ENCODE measurements around the gene DENND1A. TPM values are rescaled to one million over a fixed set of nuclear protein-coding genes. Genes with fewer than 3 reads are reported as not detected.

Gene DENND1A
- total RNA-seq, 1 donor, result 35.6 TPM

DNA sequence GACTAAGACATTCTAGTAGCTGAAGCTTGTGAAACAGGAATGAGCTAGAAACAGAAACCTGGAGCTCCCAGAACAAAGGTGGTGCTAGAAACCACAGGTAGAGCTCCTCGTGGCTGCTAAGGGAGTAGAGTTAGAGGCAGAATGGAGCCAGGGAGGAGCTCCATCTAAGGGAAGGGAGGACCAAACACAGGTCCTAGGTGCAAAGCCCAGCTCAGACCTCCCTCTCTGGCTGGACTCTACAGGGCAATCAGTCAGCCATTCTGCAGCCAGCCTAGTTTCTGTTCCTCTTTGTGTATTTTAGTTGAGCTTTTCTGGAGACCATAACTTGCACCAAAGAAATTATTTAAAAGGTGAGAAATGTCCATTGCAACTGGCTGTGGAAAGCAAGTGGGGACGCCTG is 503.5 kb downstream of the DENND1A start:
- Histone ChIP-seq H3K4me3 (ENCODE audit: low read length) (no peak overlapping the region), H3K9me3 (ENCODE audit: low read depth, low read length) (no peaks in the 10 kb centered on the region)

DNA sequence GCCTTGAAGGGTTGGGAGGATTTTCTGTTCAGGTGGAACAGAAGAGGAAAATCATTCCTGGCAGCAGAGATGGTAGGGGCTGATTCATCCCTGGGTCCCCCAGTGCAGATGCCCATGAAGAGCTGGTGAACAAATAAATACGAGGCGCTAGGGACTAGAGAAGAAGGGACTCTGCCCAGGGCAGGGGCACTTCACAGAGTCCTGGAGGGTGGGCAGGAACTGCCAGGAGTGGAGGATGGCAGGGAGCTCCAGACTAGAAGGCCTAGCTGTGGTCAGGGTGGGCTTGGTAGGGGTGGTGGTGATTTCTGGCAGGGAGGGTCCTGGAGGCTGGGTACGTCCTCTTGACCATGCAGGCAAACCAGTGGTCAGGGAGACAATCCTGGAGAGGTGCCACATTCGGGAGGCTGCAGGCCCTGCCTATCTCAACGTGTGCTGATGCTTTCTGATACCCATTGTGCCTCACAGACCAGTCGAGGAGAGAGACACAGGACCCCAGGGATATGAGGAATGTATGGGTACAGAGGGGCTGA is 504.0 kb downstream of the DENND1A start:
- no peaks in the 10 kb centered on the region for H3K4me1 ChIP-seq (ENCODE audit: insufficient read depth, low read length)
- H3K9me3 ChIP-seq (ENCODE audit: low read depth, low read length), result no peaks in the 10 kb centered on the region
- no peak overlapping the region for H3K4me3 ChIP-seq (ENCODE audit: low read length)
- H3K27me3 ChIP-seq (ENCODE audit: insufficient read depth, low read length), result no peaks in the 10 kb centered on the region

More for the DNA sequence above, 503.5 kb downstream of the DENND1A start:
- Histone ChIP-seq H3K4me1 (ENCODE audit: insufficient read depth, low read length) (no peaks in the 10 kb centered on the region), H3K27me3 (ENCODE audit: insufficient read depth, low read length) (no peaks in the 10 kb centered on the region)

DNA sequence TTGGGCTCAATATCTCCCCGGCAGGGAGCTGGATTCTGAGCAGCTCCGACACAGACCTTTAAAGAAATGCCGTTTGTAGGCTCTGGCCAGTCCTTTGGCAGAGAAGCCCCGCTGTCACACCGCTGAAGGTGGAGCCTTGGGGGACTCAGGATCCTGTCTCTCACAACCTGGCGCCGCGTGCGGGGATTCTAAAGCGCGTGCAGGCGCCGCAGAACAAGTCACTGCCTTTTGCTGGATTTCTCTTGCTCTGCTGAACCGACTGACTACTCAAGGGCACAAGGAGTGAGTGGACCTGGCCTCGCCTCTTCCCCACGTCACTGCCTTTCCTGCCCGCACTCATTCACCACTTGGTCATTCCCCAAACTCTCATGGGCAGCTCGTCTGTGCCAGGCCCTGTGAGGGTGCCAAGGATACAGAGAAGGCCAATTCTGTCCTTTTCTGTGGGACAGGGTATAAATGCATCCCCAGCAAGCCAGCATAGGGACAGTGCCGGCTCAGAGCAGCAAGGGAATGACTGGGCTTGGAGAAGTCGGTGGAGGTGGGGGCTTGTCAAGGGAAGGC is 504.6 kb downstream of the DENND1A start:
- Histone ChIP-seq H3K4me3 (ENCODE audit: low read length) (no peak overlapping the region), H3K9me3 (ENCODE audit: low read depth, low read length) (no peaks in the 10 kb centered on the region), H3K27me3 (ENCODE audit: insufficient read depth, low read length) (no peaks in the 10 kb centered on the region), H3K4me1 (ENCODE audit: insufficient read depth, low read length) (no peaks in the 10 kb centered on the region)

DNA sequence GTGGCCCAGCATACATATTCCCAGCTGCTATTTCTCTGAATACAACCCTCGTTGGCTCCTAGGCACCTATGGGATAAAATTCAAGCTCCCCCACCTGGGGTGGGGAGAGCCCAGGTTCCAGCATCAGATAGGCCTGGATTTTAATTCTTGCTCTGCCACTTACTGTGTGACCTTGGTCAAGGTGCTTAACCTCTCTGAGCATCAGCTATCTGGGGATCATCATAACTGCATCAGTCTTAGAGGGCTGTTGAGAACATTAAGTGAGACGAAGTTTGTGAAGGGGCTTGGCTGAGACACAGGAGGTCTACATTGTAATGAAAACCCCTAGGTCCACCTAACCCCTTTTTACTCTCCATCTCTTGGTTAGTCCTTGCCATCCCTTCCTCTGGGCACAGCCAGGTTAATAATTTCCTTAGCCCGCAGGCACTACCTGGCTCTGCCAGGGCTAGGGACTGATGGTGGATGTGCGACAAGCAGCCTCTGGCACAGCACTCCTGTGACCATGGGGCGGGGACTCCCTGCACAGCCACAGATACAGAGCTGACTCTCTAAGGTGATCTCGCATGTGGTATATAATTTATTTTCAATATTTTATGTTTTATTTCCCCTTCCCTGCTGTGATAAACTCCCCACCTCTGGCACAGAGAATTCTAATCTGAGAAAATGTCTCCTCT is 505.2 kb downstream of the DENND1A start:
- Histone ChIP-seq H3K4me3 (ENCODE audit: low read length) (no peak overlapping the region), H3K4me1 (ENCODE audit: insufficient read depth, low read length) (no peaks in the 10 kb centered on the region), H3K27me3 (ENCODE audit: insufficient read depth, low read length) (no peaks in the 10 kb centered on the region), H3K9me3 (ENCODE audit: low read depth, low read length) (no peaks in the 10 kb centered on the region)

DNA sequence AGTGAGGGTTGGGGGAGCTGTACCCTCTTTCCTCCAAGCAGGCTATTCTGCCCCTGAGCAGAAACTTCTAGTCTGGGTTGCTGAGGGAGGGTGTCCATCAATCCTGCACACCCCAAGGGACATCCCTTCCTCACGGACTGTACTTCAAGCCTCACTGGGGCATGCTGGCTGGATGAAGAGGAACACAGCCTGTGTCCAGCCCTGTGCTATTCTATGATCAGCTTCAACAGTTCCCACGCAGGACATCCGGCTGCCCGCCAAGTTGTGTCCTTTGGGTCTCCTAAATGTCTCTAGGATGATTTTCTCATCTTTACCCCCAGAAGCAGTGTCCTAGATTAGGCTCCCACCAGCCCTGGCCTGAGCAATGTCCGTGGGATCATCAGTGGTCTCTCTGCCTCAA is 505.8 kb downstream of the DENND1A start:
- Histone ChIP-seq H3K4me1 (ENCODE audit: insufficient read depth, low read length) (no peaks in the 10 kb centered on the region), H3K27me3 (ENCODE audit: insufficient read depth, low read length) (no peaks in the 10 kb centered on the region), H3K9me3 (ENCODE audit: low read depth, low read length) (no peaks in the 10 kb centered on the region), H3K4me3 (ENCODE audit: low read length) (no peak overlapping the region)

DNA sequence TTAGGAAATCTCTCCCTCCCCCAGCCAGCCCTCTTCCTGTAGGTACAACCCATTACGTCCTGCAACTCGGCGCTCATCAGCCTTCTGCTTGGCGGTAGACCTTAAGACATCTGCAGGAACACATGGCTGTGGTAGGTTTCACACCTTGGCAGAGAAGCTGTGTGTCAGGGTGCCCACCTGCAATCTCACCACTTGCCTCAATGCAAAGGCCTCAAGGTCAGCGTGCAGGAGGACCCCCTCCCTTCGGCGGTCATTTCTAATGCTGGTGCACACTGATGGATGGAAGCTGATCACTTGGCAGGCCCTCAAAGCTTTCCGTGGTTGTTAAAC is 506.6 kb downstream of the DENND1A start:
- H3K4me3 ChIP-seq (ENCODE audit: low read length), result no peak overlapping the region
- H3K9me3 ChIP-seq (ENCODE audit: low read depth, low read length), result no peaks in the 10 kb centered on the region
- H3K4me1 ChIP-seq (ENCODE audit: insufficient read depth, low read length), result no peaks in the 10 kb centered on the region
- H3K27me3 ChIP-seq (ENCODE audit: insufficient read depth, low read length), result no peaks in the 10 kb centered on the region

DNA sequence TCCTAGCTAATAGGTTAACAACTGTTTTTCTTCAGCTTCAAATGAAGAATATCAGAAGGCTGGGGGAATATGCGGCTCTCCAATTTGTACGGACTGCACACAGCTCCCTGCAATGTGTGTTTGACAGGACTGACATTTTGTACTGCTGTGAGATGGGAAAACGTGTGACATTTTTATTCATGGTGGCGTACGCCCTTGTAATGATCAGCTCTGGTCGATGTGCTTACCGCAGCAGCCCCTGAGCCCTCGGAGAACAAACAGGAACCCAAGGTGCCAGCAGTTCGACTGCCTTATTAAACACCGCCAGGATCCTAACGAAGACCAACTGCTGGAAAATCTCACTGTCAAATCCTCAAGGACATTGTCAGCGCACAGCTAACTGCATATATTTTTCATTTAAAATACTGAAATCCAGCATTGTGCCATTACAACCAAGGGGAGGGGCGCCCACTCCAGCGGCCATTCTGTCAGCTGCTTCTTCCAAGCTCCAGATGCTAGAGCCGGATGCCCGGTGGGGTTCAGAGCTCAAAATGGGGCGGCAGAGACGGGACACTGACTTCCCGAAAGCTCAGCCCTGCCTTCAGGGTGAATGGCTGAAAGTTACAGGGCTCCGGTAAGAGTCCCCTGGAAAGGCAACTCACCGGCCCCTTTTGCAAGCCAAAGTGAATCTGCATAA is 507.2 kb downstream of the DENND1A start:
- Histone ChIP-seq H3K4me1 (ENCODE audit: insufficient read depth, low read length) (no peaks in the 10 kb centered on the region), H3K9me3 (ENCODE audit: low read depth, low read length) (no peaks in the 10 kb centered on the region), H3K27me3 (ENCODE audit: insufficient read depth, low read length) (no peaks in the 10 kb centered on the region), H3K4me3 (ENCODE audit: low read length) (no peak overlapping the region)

DNA sequence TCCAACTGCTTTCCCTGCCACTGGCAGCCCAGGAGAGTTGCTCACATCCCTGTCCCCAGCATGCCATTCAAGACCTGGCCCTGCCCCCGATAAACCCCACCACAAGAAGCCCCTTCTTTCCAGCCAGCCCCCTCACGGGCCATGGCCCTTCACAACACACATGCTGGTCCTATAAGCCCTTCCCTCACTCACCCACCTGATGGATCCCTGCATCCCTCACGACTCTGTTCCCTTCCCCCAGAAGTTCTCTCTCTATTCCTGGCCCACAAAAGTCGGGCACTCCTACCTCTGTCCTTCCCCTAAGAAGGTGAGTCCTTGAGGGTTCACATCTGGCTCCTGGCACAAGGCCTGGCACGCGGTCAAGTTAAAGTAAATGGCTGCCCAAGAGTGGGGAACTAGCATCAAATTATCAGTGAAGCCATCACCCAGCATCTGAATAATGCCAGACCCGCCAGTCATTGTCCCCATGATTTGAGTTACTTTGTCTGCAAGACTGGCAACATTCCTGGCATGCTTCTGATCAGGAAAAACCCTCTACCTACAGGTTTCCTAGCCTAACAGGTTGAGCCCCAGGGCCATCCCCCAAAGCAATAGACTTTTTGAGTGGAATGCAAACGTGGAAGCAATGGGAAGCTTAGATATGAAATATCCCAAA is 508.0 kb downstream of the DENND1A start:
- no peak overlapping the region for H3K4me3 ChIP-seq (ENCODE audit: low read length)
- no peaks in the 10 kb centered on the region for H3K9me3 ChIP-seq (ENCODE audit: low read depth, low read length)
- H3K27me3 ChIP-seq (ENCODE audit: insufficient read depth, low read length), result no peaks in the 10 kb centered on the region
- no peaks in the 10 kb centered on the region for H3K4me1 ChIP-seq (ENCODE audit: insufficient read depth, low read length)

DNA sequence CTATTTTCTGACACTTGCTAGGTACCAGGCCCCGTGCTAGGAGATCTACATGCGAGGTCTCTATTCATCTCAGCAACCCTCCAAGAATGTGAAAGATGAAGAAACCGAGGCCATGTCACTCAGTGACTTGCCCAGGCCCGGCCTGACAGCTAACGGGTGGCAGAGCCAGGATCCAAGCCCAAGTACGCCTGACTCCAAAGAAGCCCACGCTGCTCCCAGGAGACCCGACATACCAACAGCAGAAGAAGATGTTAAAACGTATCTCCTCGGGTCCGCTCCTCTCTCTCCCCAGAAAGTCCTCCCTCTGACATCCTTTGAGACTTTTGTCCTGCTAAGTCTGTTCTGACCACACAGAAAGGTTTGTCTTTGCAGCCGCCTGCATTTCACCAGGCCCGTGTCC is 508.7 kb downstream of the DENND1A start:
- Histone ChIP-seq H3K4me1 (ENCODE audit: insufficient read depth, low read length) (no peaks in the 10 kb centered on the region), H3K4me3 (ENCODE audit: low read length) (no peak overlapping the region), H3K27me3 (ENCODE audit: insufficient read depth, low read length) (no peaks in the 10 kb centered on the region), H3K9me3 (ENCODE audit: low read depth, low read length) (no peaks in the 10 kb centered on the region)

DNA sequence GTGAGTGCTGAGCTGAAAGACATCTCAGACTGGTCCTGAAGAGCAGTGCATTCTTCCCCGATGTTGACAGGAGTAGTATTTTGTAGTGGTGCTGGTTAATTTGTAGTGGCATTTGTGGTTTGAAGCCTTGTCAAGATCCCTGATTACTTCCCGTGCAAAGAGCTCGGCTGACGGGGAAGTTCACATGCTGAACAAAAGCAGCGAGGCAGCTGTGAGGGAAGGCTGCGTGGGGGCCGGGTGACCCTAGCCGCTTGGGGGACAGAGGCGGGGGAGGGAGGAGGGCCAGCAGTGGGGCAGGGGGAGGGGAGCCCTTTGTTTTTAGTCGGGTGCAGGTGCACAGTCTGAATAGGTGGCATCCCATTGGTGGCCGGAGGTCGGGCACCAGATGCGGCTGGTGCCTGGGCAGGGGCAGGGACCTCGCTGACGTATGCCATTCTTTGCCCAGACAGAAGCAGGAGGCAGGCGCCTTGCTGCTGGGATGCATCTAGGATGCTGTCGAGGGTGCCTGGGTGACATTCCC is 509.3 kb downstream of the DENND1A start:
- no peaks in the 10 kb centered on the region for H3K9me3 ChIP-seq (ENCODE audit: low read depth, low read length)
- H3K27me3 ChIP-seq (ENCODE audit: insufficient read depth, low read length), result no peaks in the 10 kb centered on the region
- no peak overlapping the region for H3K4me3 ChIP-seq (ENCODE audit: low read length)
- H3K4me1 ChIP-seq (ENCODE audit: insufficient read depth, low read length), result no peaks in the 10 kb centered on the region

DNA sequence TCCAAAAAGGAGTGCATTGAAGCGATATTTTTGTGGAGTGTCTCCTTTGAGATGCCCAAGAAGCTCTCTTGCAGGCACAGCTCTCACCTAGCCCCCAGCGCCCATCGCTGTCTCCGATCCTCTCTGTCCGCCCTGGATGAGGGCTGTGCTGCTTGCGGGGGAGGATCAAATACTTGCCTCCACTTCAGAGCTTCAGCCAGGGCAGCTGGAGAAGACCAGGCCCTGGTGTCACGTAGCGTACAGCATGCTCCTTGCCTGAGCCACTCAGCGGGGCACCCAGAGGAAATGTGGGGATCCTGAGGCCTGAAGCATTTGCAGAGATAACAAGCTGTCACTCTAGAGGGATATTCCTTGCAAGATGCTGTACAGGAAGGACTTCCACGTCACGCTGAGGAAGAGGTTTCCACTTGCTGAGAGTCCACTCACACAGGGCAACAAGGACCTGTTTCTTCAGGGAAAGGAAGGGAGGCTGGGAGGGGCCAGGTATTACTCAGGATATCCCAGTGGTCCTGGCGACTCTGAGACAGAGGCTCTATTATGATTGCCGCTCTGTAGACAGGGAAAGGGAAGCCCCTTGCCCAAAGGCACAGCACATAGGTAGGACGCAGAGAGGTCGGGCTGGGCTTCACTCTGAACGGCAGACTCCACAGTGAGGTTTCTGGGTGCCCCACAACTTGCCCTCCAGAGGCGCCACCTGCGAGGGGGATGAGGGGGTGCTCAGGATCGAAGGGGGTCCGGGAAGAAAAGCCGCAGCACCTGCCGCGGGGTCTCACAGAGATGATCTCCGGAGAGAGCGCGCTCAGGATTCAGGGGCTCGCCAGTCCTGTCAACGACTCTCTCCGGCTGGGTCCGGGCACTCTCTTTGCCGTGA is 510.0 kb downstream of the DENND1A start:
- Histone ChIP-seq H3K4me3 (ENCODE audit: low read length) (no peak overlapping the region), H3K9me3 (ENCODE audit: low read depth, low read length) (no peaks in the 10 kb centered on the region), H3K27me3 (ENCODE audit: insufficient read depth, low read length) (no peaks in the 10 kb centered on the region), H3K4me1 (ENCODE audit: insufficient read depth, low read length) (no peaks in the 10 kb centered on the region)

DNA sequence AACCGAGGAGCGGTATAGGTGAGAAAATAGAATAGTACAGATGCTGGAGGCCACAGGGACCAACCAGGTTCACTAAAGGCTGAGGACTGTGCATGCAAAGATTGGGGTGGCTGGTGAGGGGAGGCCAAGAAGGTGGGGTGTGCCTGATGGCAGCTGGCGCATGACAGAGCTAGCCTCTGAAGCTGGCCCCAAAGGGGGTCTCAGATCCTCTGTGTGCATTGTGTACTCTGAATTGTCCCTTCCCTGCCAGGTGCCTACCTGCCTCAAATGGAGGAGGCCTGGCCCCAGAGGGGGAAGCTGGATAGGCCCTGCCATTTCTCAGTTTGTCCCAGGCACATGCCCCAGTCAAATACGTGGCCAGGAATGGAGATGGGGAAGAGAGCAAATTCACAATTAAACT is 510.8 kb downstream of the DENND1A start:
- Histone ChIP-seq H3K4me3 (ENCODE audit: low read length) (no peak overlapping the region), H3K27me3 (ENCODE audit: insufficient read depth, low read length) (no peaks in the 10 kb centered on the region), H3K9me3 (ENCODE audit: low read depth, low read length) (no peaks in the 10 kb centered on the region), H3K4me1 (ENCODE audit: insufficient read depth, low read length) (no peaks in the 10 kb centered on the region)

DNA sequence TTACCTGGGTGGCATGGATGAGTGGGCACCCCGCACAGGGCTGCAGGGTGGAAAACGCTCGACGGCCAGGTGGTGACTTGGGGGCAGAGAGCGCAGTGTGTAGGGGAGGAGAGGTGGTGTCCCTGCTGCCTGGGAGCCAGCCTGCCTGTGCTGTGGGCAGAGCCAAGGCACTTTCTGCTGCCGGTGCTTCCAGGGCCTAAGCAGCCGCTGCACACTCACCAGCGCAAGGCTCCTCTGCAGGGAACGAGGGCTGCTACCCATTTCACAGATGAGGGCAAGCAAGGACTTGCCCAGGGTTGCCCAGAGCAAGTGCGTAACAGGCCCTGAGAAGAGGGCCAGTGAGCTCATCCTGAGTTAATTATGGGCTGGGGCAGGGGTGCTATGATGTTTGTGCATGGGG is 511.4 kb downstream of the DENND1A start:
- no peaks in the 10 kb centered on the region for H3K9me3 ChIP-seq (ENCODE audit: low read depth, low read length)
- H3K4me1 ChIP-seq (ENCODE audit: insufficient read depth, low read length), result no peaks in the 10 kb centered on the region
- no peak overlapping the region for H3K4me3 ChIP-seq (ENCODE audit: low read length)
- no peaks in the 10 kb centered on the region for H3K27me3 ChIP-seq (ENCODE audit: insufficient read depth, low read length)

DNA sequence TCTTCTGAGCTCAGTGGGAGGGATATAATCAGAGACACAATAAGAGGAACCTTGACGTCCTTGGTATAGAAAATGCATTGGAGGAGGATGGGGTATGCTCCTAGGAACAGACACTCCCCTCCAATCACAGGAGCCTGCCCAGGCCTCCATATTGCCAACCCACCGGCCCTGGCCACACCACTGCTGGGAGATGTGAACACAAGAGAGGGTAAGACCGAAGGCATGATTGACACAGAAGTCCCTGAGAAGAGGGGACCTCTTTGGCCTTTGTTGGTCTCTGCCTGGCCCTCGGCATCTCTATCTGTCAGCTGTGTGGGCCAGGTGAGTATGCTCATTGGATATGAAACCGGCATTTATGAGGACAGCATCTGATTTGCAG is 511.9 kb downstream of the DENND1A start:
- H3K4me3 ChIP-seq (ENCODE audit: low read length), result no peak overlapping the region
- H3K27me3 ChIP-seq (ENCODE audit: insufficient read depth, low read length), result no peaks in the 10 kb centered on the region
- H3K9me3 ChIP-seq (ENCODE audit: low read depth, low read length), result no peaks in the 10 kb centered on the region
- no peaks in the 10 kb centered on the region for H3K4me1 ChIP-seq (ENCODE audit: insufficient read depth, low read length)
